Activated CD8-positive, alpha-beta memory T cell treated with anti-CD3 and anti-CD28 coated beads for 4 hours (primary cell): ENCODE results near the gene LSS.
A peak's percentile ranks its signal among the peaks of the same experiment; 100 is the strongest.
"Not testable (repeated sequence)": the region's sequence is repeated elsewhere in the genome, so short reads cannot be mapped to it uniquely, and the experiment has no call there.

Experiments
- DNase-seq, 2 donors: peaks; one replicate each; pipeline ENCODE4 v3.0.0-alpha.2; 2020; ENCODE audit warnings: low read depth in 2 of 2

LSS gene

DNA sequence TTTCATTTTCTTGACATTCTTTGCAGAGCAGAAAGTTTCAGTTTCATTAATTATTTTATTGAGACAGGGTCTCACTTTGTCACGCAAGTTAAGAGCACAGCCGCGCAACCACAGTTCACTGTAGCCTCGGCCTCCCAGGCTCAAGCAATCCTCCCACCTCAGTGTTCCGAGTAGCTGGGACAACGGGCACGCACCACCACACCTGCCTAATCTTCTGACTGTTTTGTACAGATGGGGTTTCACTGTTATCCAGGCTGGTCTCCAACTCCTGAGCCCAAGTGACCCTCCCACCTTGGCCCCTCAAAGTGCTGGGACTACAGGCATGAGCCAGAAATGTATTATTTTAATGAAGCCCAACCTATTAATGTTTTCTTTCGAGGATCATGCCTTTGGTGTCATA is 41.3 kb downstream of the LSS start:
- DNase-seq: no peak

DNA sequence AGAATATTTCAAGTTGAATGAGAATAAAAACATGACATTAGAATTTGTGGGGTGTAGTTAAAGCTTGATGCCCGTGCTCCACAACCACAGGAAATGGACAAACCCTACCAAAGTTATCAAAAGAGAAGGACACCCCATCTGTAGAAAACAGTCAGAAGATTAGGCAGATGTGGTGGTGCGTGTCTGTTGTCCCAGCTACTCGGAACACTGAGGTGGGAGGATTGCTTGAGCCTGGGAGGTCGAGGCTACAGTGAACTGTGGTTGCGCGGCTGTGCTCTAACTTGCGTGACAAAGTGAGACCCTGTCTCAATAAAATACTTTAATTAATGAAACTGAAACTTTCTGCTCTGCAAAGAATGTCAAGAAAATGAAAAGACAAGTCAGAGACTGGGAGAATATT is 42.9 kb downstream of the LSS start:
- DNase-seq: no peak

DNA sequence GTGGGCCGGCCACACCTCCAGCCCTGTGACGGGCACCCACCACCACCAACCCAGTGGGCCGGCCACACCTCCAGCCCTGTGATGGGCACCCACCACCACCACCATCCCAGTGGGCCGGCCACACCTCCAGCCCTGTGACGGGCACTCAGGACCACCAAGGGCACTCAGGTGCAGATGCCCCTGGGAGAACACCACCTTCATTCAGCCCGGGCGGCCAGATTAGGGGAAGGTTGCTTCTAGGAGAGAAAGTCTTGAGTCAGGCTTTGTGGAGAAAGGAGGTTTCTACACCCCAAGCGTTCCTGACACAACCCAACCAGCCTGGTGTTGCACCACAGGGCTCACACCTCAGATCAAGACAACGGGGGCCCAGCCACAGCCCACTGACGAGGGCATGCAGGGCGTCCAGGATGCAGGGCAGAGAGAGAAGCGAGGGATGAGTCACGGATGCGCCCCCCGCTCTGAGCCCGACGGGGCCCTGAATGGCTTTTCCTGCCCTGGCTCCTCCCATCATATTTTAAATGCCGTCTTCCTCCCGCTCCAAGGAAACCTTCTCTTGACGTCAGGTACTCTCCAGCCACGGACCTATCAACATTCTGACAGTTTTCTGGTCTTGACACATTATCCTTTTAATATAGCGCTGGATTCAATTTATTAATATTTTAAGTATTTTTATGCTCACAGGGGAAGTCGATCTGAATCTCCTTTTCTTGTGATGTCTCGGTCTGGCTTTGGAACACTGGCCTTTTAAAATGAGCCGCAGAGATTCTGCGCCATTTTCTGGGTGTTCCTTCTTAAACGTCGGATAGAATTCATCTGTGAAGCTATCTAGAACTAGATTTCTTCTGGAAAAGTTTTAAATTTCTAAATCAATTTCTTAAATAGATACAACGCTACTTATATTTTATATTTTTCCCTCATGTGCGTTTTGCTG is 43.7 kb downstream of the LSS start:
- peak; percentile 40 to 47 for DNase-seq

DNA sequence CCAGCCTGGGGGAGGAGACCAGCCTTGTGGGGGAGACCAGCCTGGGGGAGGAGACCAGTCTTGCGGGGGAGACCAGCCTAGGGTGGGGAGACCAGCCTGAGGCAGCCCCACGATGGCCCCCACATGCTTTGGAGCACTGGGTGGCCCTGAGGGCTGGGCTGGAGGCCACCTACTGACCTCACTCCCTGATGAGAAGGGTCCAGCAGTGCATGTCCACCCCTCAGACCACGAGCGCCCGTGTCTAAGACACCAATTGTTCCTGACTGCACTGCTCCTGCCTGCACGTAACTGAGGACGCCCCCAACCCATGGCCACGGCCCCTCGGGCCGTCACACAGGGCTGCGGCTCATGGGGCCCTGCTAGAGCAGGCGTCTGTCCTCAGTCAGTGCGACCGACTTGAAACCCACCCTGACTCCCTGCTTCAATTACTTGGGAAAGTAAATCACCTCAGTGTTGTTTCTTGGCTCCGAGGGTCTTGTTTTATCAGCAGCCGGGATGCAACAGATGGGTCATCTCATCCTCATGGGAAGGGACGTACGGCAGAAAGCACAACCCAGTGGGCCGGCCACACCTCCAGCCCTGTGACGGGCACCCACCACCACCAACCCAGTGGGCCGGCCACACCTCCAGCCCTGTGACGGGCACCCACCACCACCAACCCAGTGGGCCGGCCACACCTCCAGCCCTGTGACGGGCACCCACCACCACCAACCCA is 44.5 kb downstream of the LSS start, which contains the start of gene SPATC1L:
Gene SPATC1L (minus strand): TSS at position 550 of the 715 bp plus-strand sequence. CDS start 1,643 bp downstream, outside the sequence.
- DNase-seq: peak in 1 of 2 donors; percentile 14

DNA sequence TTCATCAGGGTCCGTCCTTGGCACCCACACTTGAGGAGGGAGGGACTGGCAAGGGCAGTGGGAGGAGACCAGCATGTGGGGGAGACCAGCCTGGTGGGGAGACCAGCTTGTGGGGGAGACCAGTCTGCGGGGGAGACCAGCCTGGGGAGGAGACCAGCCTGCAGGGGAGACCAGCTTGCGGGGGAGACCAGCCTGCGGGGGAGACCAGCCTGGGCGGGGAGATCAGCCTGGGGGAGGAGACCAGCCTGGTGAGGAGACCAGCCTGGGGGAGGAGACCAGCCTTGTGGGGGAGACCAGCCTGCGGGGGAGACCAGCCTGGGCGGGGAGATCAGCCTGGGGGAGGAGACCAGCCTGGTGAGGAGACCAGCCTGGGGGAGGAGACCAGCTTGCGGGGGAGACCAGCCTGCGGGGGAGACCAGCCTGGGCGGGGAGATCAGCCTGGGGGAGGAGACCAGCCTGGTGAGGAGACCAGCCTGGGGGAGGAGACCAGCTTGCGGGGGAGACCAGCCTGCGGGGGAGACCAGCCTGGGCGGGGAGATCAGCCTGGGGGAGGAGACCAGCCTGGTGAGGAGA is 45.2 kb downstream of the LSS start:
- DNase-seq: not testable (repeated sequence)

DNA sequence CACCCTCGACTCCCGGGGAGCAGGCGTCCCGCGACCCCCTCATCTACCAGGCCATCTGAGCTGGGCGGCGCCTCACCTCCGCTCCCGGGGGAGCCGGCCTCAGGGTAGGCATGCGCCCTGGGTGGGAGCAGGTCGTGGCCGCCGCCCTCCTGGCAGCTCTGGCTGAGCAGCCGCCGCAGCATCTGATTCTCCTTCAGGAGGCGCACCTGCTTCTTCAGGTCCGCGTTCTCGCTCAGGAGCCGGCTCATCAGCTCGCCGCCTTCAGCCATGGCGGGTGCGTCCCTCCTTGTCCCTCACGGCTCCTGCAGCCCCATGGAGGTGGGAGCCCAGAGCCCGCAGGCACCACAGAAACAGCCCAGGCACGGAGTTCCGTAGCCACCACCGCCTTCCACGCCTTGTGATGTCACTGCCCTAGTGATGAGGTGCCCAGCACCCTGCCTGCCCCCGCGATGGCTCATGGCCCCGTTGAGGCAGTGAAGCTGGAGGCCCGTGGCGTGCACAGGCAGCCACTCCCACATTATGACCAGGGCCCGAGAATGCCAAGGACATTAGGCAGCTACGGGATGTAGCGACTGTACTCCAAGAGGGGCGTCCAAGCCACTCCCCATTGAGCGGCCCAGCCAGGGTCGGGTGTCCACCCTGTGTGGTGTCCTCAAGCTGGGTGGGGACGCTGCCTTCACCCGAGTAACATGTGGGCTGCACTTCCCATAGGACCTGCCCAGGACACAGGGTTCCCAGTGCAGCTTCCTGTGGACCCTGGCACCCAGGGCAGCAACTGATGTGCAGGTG is 45.8 kb downstream of the LSS start:
- no peak for DNase-seq

DNA sequence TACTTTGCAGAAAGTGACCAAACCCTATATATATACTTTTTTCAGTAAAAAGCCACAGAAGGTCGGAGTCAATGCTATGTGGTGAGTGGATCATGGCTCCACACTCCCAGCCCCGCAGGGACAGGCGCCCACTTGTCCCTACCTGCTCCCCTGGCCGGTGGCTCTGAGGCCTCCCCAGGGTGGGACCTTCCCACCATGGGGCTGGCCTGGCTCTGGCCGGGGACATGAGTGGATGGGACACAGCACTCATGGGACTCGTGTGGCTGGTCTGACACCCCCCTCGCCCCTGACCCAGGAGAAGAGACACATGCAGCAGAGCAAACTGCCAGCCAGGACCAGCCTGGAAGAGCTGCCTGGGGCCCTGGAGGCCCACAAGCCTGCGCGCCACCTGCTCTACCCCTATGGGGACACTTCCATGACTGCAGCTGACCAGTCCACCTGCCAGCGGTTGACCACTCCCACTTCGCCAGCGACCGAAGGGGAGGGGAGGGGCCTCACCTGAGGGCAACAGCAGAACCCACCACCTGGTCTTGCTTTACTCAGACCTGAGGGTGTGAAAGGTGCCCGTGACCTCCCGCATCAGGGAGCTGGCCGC is 46.5 kb downstream of the LSS start:
- DNase-seq: no peak

DNA sequence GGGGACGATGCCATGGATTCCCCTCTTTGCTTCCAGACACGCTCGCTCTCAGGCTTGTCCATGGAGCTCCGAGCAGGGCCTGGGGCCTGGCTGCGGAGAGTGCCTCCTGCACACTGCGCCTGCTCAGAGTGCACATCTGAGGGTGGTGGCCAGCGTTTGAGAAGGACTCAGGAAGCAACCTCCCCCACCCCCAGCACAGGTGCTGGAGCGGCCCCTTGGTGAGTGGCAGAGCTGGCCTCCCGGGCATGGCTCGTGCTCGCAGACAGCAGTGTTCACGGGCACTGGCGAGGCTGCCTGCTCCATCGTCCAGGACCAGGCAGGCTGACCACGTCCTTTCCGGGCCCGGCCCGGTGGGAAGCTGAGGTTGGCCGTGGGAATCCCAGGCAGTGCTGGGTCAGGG is 47.1 kb downstream of the LSS start:
- no peak for DNase-seq

DNA sequence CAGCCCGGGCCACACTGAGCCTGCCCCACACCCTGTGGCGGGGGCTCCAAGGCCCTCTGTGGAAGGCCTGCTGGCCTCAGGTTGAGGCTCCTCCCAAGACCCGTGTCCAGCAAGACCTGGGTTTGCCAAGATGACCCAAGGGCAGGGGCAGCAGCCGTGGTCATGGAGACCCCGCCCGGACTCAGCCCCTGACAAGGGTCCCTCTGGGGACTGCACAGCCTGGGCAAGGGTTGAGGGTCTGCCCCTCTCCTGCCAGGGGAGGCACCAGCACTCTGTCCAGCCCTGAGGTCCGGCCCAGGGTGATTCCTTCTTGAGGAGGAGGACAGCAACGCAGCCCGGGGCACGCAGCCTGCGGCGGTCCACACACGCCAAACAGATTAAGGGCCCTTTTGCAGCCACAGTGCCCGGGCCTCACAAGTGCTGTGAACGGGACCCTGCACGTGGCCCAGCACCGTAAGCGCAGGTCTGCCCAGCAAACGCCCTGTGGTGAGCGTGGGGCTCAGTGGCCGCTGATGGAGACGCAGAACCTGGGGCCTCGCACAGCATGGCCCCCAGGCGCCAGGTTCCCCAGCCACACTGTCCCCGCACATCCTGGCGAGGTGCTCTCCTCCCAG is 47.7 kb downstream of the LSS start:
- no peak for DNase-seq

DNA sequence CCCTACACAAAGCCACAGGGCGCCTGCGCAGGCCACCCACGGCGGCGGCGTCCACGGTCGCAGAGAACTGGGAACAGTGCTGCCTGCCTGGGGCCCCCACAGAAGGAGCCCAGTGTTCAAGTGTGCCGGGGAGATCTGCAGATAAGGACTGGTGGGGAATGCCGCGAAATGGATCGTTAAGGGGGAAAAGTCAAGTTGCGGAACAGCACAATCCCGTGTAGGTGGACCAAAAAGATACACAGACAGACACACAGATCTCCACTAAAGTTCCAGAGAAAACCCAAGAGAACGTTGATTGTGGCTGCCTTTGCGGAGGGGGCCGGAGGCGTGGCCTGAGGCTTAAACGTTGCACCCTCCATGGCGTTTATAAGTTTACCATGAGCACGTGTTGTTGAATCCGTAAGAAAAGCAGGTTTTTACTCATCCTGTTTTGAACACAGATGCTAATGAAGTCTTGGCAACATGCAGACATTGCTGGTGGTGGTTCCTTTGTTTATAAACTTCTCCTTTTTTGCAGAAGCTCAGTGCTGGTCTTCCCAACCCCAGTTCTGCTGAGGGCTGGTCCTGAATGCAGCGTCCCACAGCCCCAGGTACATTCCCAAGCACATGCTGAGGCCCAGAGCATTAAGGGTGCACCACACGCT is 48.4 kb downstream of the LSS start:
- DNase-seq: no peak

DNA sequence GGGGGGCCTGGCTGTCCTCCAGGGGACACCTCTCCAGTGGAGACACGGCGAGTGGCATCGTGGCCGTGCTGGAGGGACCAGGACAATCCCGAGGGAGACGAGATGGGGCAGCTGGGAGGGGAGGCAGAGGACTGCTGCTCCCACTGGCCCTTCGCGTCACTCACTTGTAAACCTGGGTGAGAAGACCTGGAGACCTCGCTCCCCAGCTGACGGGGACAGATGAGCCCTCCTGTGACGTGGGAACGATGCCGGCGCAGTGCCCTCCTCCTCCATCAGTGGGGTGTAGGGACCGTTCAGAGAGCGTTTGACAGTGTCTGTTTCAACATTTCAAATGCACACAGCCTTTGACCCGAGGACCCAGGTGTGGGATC is 48.9 kb downstream of the LSS start:
- no peak for DNase-seq

DNA sequence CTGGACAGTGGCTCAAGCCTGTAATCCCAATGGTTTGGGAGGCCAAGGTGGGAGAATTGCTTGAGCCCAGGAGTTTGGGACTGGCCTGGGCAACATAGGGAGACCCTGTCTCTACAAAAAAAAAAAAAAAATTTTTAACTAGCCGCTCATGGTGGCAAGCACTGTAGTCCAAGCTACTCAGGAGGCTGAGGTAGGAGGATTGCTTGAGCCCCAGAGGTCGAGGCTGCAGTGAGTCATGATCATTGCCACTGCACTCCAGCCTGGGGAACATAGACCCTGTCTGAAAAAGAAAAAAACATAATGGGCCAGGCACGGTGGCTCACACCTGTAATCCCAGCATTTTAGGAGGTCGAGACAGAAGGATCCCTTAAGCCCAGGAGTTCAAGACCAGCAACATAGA is 49.6 kb downstream of the LSS start:
- DNase-seq: no peak

DNA sequence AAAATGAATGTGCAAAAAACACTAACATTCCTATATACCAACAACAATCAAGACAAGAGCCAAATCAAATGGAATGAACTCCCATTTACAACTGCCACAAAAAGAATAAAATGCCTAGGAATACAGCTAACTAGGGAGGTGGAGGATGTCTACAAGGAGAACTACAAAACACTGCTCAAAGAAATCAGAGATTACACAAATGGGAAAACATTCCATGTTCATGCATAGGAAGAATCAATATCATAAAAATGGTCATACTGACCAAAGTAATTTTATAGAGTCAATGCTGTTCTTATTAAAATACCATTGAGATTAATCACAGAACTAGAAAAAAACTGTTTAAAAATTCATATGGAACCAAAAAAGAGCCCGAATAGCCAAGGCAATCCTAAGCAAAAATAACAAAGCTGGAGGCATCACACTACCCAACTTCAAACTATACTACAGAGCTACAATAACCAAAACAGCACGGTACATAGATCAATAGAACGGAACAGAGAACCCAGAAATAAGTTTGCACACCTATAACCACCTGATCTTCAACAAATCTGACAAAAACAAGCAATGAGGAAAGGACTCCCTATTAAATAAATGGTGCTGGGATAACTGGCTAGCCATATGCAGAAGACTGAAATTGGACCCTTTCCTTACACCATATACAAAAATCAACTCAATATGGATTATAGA is 52.0 kb downstream of the LSS start:
- not testable (repeated sequence) for DNase-seq

DNA sequence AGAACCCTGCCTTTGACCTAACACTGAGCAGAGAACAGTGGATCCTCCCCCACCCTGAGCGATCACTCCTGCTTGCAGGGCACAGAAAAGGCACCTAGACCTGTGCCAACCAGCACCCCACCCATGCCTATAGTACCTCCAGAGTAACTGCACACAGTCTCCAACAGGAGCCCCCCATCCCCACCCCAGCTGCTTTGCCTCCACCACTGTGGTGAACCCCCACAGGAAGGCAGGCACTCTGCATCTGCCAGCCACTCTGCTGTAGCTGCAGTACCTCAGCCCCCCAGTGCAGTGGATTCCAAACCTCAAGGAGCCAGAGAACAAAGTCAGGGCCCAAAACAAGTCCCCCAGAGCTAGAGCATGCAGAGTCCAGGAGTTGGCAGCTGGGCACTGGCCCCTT is 55.0 kb downstream of the LSS start:
- DNase-seq: no peak

DNA sequence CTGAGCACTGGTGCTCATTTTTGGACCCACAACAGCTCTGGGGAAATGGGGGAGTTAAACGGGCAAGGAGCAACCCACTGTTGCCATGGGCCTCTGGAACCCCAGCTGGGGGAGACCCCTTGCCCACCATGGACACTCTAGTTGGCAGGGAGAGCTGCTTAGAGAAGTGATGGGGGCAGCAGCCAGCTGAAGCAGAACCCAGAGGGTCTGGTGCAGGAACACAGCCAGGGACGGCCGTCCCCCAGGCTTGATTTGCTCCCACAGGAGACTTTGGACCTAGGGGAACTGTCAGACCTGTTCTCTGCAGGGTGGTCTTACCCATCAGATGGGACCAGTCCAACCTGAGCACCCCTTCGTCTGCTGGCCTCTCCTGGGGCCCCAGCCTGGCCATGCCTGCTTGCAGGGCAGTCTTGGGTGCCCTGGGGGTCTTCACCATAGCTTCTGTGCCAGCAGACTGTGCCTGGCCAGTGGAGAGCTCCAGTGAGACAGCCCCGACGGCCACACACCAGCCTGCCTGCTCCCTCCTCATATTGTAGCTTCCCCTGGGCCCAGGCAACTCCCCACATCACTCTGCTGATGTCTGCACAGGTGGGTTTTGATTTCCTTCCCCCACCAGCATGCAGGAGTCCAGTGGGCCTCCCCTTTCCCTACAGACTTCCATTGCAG is 55.6 kb downstream of the LSS start:
- DNase-seq: no peak

DNA sequence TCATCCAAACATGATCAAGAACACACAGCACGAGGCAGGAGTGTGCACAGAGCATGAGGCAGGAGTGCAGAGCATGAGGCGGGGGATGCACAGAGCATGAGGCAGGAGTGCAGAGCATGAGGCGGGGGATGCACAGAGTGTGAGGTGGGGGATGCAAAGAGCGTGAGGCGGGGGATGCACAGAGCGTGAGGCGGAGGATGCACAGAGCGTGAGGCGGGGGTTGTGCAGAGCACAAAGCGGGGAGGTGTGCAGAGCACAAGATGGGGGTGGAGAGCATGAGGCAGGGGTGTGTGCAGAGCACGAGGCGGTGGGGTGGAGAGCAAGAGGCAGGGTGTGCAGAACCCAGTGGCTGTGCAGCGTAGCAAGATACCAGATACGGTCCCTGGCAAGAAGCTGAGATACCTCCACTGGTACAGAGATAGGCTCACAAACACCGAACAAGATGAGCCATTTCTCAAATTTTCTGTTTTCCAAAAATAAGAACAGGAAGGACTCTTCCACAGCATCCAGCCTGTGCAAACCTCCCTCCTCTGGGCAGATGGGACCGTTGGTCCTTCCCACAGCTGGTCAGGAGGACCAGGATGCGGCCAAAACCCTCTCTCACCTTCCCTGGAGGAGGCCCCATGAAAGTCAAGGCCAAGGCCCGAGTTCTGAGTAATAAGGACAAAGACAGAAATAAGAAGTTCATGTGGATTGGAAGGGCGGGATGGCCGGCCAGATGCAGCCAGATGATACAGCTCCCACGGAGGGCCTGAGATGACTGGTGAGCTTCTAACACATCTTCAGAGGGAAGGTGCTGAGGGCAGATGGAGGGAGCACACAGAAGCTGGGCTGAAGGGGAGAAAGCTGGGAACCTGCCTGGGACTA is 56.3 kb downstream of the LSS start:
- DNase-seq: no peak

DNA sequence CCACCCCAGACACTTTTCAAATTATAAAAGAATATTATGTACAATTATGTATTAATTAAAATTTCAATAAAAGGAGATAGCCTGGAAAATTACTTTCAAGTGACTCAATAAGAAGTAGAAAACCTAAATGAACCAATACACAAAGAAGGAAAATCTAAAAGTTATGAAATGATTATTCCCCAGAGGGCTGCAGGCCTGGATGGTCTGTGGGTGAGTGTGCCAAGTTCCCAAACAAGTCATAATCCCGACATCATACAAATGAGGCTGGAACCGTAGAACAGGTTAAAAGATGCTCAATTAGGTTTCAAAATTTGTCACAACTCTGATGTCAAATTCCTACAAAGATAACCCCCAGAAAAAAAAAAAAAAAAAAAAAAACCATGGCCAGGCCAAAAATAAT is 57.0 kb downstream of the LSS start:
- no peak for DNase-seq

DNA sequence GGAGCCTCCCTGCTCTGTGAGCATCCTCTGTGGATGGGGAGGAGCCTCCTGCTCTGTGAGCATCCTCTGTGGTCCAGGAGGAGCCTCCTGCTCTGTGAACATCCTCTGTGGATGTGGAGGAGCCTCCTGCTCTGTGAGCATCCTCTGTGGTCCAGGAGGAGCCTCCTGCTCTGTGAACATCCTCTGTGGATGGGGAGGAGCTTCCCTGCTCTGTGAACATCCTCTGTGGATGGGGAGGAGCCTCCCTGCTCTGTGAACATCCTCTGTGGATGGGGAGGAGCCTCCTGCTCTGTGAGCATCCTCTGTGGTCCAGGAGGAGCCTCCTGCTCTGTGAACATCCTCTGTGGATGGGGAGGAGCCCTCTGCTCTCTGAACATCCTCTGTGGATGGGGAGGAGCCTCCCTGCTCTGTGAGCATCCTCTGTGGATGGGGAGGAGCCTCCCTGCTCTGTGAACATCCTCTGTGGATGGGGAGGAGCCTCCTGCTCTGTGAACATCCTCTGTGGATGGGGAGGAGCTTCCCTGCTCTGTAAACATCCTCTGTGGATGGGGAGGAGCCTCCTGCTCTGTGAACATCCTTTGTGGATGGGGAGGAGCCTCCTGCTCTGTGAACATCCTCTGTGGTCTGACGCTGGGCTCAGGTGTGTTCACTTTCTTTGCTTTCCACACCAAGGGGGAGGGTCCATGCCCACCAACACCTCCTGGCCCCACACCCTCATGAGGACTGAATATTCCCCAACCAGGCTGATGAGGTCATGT is 58.0 kb downstream of the LSS start:
- not testable (repeated sequence) for DNase-seq
